ENCODE results near the gene KIAA0753. TPM values are rescaled to one million over a fixed set of nuclear protein-coding genes. Genes with fewer than 3 reads are reported as not detected.
A peak's percentile ranks its signal among the peaks of the same experiment; 100 is the strongest.

Gene KIAA0753
- total and polyA plus RNA-seq, 2 of the 4 experiments (the other 2 are of a cell fraction): 10.2 to 17.6 TPM

DNA sequence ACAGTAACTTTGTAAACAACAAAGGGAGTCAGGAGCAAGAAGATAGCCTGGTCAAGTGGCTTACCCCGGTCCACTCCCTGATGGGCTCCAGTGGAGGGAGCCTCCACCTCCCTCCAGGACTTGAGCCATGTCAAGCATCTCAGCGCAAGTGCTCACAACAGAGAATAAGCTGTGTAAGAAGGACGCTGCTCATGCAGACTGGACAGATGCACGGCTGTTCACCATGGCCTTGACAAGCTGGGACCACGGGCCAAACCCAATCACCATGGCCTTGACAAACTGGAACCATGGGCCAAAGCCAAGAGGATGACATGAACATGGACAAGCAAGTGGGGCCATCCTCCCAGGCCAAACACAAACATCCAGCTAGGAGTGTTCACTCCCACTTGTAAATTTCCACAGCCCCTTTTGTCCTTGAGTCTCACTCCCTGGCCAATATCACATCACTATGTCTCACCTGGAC lies 80.7 kb downstream of the KIAA0753 start:
- Histone ChIP-seq H2BK120ac (ENCODE audit: low read depth, low read length) (no peak overlapping the region), H2BK5ac (ENCODE audit: low read depth, low read length, poor library complexity, severe bottlenecking) (no peak overlapping the region), H3K18ac (ENCODE audit: low read depth, low read length) (no peak overlapping the region), H3K36me3 (ENCODE audit: control insufficient read depth, insufficient read depth, low read length) (no peaks in the 10 kb centered on the region), H3K9me3 (ENCODE audit: control insufficient read depth, insufficient read depth, low read length) (no peaks in the 10 kb centered on the region), H3K27me3 (ENCODE audit: control insufficient read depth, insufficient read depth, low read length) (peaks cover 21% of the 10 kb centered on the region), H2AK9ac (replicated peaks; ENCODE audit: low read depth, low read length, poor library complexity) (no peak overlapping the region), H3K23ac (ENCODE audit: low read depth, low read length) (no peak overlapping the region), H4K91ac (ENCODE audit: insufficient read depth, low read depth, low read length) (no peak overlapping the region), H4K5ac (ENCODE audit: low read depth, low read length) (no peak overlapping the region), H3K79me1 (ENCODE audit: low read depth in 1 of 2, low read length in 2 of 2) (no peaks in the 10 kb centered on the region), H2AFZ (replicated peaks; ENCODE audit: low read length, poor library complexity) (peak overlapping the region; percentile 3), H3K27ac (ENCODE audit: insufficient read depth, low read length) (no peak overlapping the region), H3K4me2 (ENCODE audit: low read depth, low read length) (no peak overlapping the region), H4K8ac (ENCODE audit: low read depth in 2 of 2, low read length in 2 of 2) (no peak overlapping the region), H3K4ac (ENCODE audit: low read depth, low read length) (no peak overlapping the region), H3K4me1 (ENCODE audit: control insufficient read depth, insufficient read depth, low read length) (peaks cover 4% of the 10 kb centered on the region; the same call in 1 of the 2 replicates), H3K9me1 (ENCODE audit: insufficient read depth, low read length) (no peaks in the 10 kb centered on the region; the same call in 1 of the 2 replicates), H2BK15ac (ENCODE audit: low read depth, low read length) (no peak overlapping the region), H3K9ac (ENCODE audit: low read depth, low read length) (no peak overlapping the region), H3K56ac (ENCODE audit: extremely low read depth, insufficient read depth, low read length) (no peak overlapping the region), H3K14ac (replicated peaks; ENCODE audit: low read depth, low read length) (no peak overlapping the region), H4K20me1 (ENCODE audit: insufficient read depth, low read length) (0 out of 2 replicates have a peak, but pooled peaks cover 3% of the 10 kb centered on the region), H2BK20ac (ENCODE audit: low read depth, low read length) (no peak overlapping the region), H2AK5ac (ENCODE audit: low read depth, low read length) (no peak overlapping the region), H3K4me3 (ENCODE audit: insufficient read depth, low read depth, low read length) (no peak overlapping the region)
- TF ChIP-seq RFX5 (IDR thresholded peaks at IDR 0.05; ENCODE audit: low read depth, low read length): no peak
- CTCF ChIA-PET: no interaction called here
- dilution Hi-C loops (cut with HindIII; ENCODE audit: low sequenced_read_pairs, unreplicated experiment) (no loop called here), in situ Hi-C loops (cut with MboI; ENCODE audit: low sequenced_read_pairs) (no loop called here), intact Hi-C loops (cut with micrococcal nuclease) (loop anchor here (5.0 kb wide), 1 partner anchor 87 kb away; no protein-coding TSS in a partner anchor)
- no peak for ATAC-seq (ENCODE audit: low read depth)
- no peak for DNase-seq
- POLR2A ChIA-PET (ENCODE audit: unreplicated experiment): no interaction called here
- WGBS, 2 experiments (ENCODE audit: extremely low coverage in 2 of 2, insufficient read length in 1 of 2): 96% methylated on average over 4 of the region's 5 CpGs; no CpG with 5 or more reads in 1 of the 2 experiments
- BruUV-seq (replicated peaks): no TSS peak
